Uterus (tissue), 2 donors: ENCODE measurements around the gene MICAL2.

Source experiments
- CTCF ChIP-seq, 4 experiments: fragments of 200-600 bp in 2 of 4; fragments of 450-650 bp in 2 of 4; sonication (generic) in 2 of 4; IDR thresholded peaks; one replicate each; pipeline ENCODE4 v1.5.1; 2016 to 2019; ENCODE audit warnings: antibody characterized with exemption in 4 of 4, mild to moderate bottlenecking in 2 of 4, moderate library complexity in 1 of 4
- POLR2A ChIP-seq, 2 donors: fragments of 450-650 bp; IDR thresholded peaks; one replicate each; pipeline ENCODE4 v1.6.1; 2016; ENCODE audit warnings: antibody characterized with exemption in 2 of 2, mild to moderate bottlenecking in 1 of 2, moderate library complexity in 1 of 2

- TF ChIP-seq CTCF (IDR thresholded peaks at IDR 0.05) (no peak), POLR2A (IDR thresholded peaks at IDR 0.05) (no peak)
Observed at GRCh38 chr11:12174477-12175143, 64.2 kb downstream of the MICAL2 start.
